H1 (cell line): ENCODE results near the gene RXRA. TPM values are rescaled to one million over a fixed set of nuclear protein-coding genes. Genes with fewer than 3 reads are reported as not detected.

Experiments used
- BACH1 ChIP-seq: IDR thresholded peaks from 2 replicates; pipeline ENCODE4 v1.6.1; 2012; ENCODE audit warnings: low read length, improper control_type of control experiment
- CHD1 ChIP-seq: IDR thresholded peaks from 2 replicates; pipeline ENCODE4 v1.6.1; 2012; ENCODE audit warnings: low read depth, low read length, improper control_type of control experiment
- GTF2F1 ChIP-seq: IDR thresholded peaks from 2 replicates; pipeline ENCODE4 v1.6.1; 2012; ENCODE audit warnings: low read depth, low read length, improper control_type of control experiment, borderline replicate concordance
- MAFK ChIP-seq: IDR thresholded peaks from 2 replicates; pipeline ENCODE4 v1.6.1; 2012; ENCODE audit warnings: low read depth, mild to moderate bottlenecking, improper control_type of control experiment, low read length
- polyA plus RNA-seq, 7 experiments: library from polyadenylated mRNA; depleted of rRNA in 3 of 7; stranded (reverse) in 5 of 7; unstranded in 2 of 7; fragments of >200 nt in 5 of 7; fragments of 200-250 nt in 2 of 7; gene quantifications; 1 replicate in 5 of 7; 2 replicates in 1 of 7; 4 replicates in 1 of 7; pipeline versions ENCODE4 v1.2.1 to v1.2.3, GENCODE V29; 2011 to 2013; ENCODE audit warnings: missing spikeins in 2 of 7, mixed read lengths in 2 of 7
- total RNA-seq: library from RNA; stranded (reverse); fragmentation: NEBNext Ultra II Directional; extraction: Animal tissue kit (Norgen Biotek cat#: 25700); gene quantifications from 2 replicates; pipeline ENCODE4 v1.2.1, GENCODE V29; 2021

Gene RXRA
- total and polyA plus RNA-seq, 2 of the 8 experiments (the other 6 are each of a cell fraction or from before 2014, with no cell fraction given): 9.8 to 29.4 TPM

- no peak for TF ChIP-seq CHD1
- TF ChIP-seq MAFK: no peak
- TF ChIP-seq GTF2F1: no peak
- no peak for TF ChIP-seq BACH1
- TF ChIP-seq, all 59 proteins: peak for 0
Observed at GRCh38 chr9:134346151-134346550, 19.9 kb downstream of the RXRA start (continued).
